ENCODE results near the gene ITSN2.
"Not testable (repeated sequence)": the region's sequence is repeated elsewhere in the genome, so short reads cannot be mapped to it uniquely, and the experiment has no call there.

The ITSN2 gene

GRCh38 chr2:24362253-24362652, 1.9 kb upstream of the ITSN2 start:
- DNase-seq = no peak

GRCh38 chr2:24360963-24361330, 611 bp upstream of the ITSN2 start:
- no peak for DNase-seq

- peak; percentile 26 to 61 (median 49) for DNase-seq
These were observed 947 bp downstream of the ITSN2 start for GRCh38 chr2:24359129-24360049.

- not testable (repeated sequence) for DNase-seq
These were observed 2.6 kb downstream of the ITSN2 start for GRCh38 chr2:24357767-24358166.

GRCh38 chr2:24357115-24357514, 3.2 kb downstream of the ITSN2 start:
- DNase-seq = not testable (repeated sequence)

GRCh38 chr2:24354957-24355356, 5.4 kb downstream of the ITSN2 start:
- no peak for DNase-seq

- no peak for DNase-seq
These were observed 5.9 kb downstream of the ITSN2 start for GRCh38 chr2:24354395-24354794.

GRCh38 chr2:24353973-24354372, 6.4 kb downstream of the ITSN2 start:
- no peak for DNase-seq

GRCh38 chr2:24353364-24353763, 7.0 kb downstream of the ITSN2 start:
- DNase-seq = no peak

- no peak for DNase-seq
These were observed 7.7 kb downstream of the ITSN2 start for GRCh38 chr2:24352664-24353063.

GRCh38 chr2:24351981-24352380, 8.4 kb downstream of the ITSN2 start:
- no peak for DNase-seq

GRCh38 chr2:24351627-24351938, 8.8 kb downstream of the ITSN2 start:
- no peak for DNase-seq

GRCh38 chr2:24350826-24351626, 9.3 kb downstream of the ITSN2 start:
- no peak for DNase-seq

GRCh38 chr2:24349097-24349496, 11.2 kb downstream of the ITSN2 start:
- no peak for DNase-seq

- no peak for DNase-seq
These were observed 14.4 kb downstream of the ITSN2 start for GRCh38 chr2:24345937-24346336.

- no peak for DNase-seq
These were observed 17.0 kb downstream of the ITSN2 start for GRCh38 chr2:24343225-24343882.

- no peak for DNase-seq
These were observed 18.0 kb downstream of the ITSN2 start for GRCh38 chr2:24342110-24342910.

GRCh38 chr2:24339856-24340262, 20.5 kb downstream of the ITSN2 start:
- no peak for DNase-seq

GRCh38 chr2:24339098-24339497, 21.2 kb downstream of the ITSN2 start:
- DNase-seq = not testable (repeated sequence)

GRCh38 chr2:24337890-24338289, 22.4 kb downstream of the ITSN2 start:
- no peak for DNase-seq

- no peak for DNase-seq
These were observed 23.5 kb downstream of the ITSN2 start for GRCh38 chr2:24336811-24337210.

- no peak for DNase-seq
These were observed 26.1 kb downstream of the ITSN2 start for GRCh38 chr2:24334245-24334633.

Measured in T-helper 1 cell (primary cell).